Urothelium cell line (cell line): Measurements from ENCODE around the gene TAS2R13.

Source experiments
- DNase-seq: peaks from one replicate; pipeline ENCODE4 v3.0.0; 2011; ENCODE audit warnings: low spot score, mixed read lengths
- FAIRE-seq: peaks from 2 replicates; lab custom pipeline; 2011; peaks lifted over from hg19 to GRCh38; lab: Jason Lieb, UNC

The TAS2R13 gene

GRCh38 chr12:10909462-10909861, at the start of gene TAS2R13:
Gene TAS2R13 (minus strand): TSS chr12:10909562. CDS start chr12:10909298, 264 bp downstream.
- FAIRE-seq (no peak), DNase-seq (no peak)

- DNase-seq, result no peak
- FAIRE-seq, result no peak
Measured at GRCh38 chr12:10957741-10958140, 48.4 kb upstream of the TAS2R13 start.

GRCh38 chr12:10956085-10956484, 46.7 kb upstream of the TAS2R13 start:
- FAIRE-seq (no peak), DNase-seq (no peak)

- DNase-seq (no peak), FAIRE-seq (no peak)
Measured at GRCh38 chr12:10952645-10953044, 43.3 kb upstream of the TAS2R13 start.

- DNase-seq (no peak), FAIRE-seq (no peak)
Measured at GRCh38 chr12:10943167-10943566, 33.8 kb upstream of the TAS2R13 start.

GRCh38 chr12:10941916-10942607, 32.7 kb upstream of the TAS2R13 start:
- FAIRE-seq (peak; percentile 94), DNase-seq (peak; percentile 67)

- FAIRE-seq (no peak), DNase-seq (no peak)
Measured at GRCh38 chr12:10941369-10941768, 32.0 kb upstream of the TAS2R13 start.

- DNase-seq, result peak; percentile 70
- peak; percentile 58 for FAIRE-seq
Measured at GRCh38 chr12:10940389-10940788, 31.0 kb upstream of the TAS2R13 start.

- DNase-seq (no peak), FAIRE-seq (no peak)
Measured at GRCh38 chr12:10939163-10939562, 29.8 kb upstream of the TAS2R13 start, which contains the start of gene TAS2R14. Gene TAS2R14 (minus strand): TSS chr12:10939263. CDS start chr12:10939207, 56 bp downstream.

- DNase-seq, result no peak
Measured at GRCh38 chr12:10936506-10936905, 27.1 kb upstream of the TAS2R13 start.

GRCh38 chr12:10928746-10929286, 19.5 kb upstream of the TAS2R13 start, which contains the start of gene PRH2:
Gene PRH2 (plus strand): TSS chr12:10929236. CDS start chr12:10929274, 38 bp downstream.
- DNase-seq, result no peak
- peak; percentile 27 for FAIRE-seq

More at GRCh38 chr12:10936506-10936905, 27.1 kb upstream of the TAS2R13 start:
- no peak for FAIRE-seq

GRCh38 chr12:10926269-10926668, 16.9 kb upstream of the TAS2R13 start:
- no peak for FAIRE-seq
- DNase-seq, result no peak

- FAIRE-seq (no peak), DNase-seq (no peak)
Measured at GRCh38 chr12:10919809-10920208, 10.4 kb upstream of the TAS2R13 start.

- DNase-seq, result no peak
- no peak for FAIRE-seq
Measured at GRCh38 chr12:10910380-10910779, 1.0 kb upstream of the TAS2R13 start.

- FAIRE-seq, result no peak
- no peak for DNase-seq
Measured at GRCh38 chr12:10904686-10905085, 4.7 kb downstream of the TAS2R13 start.

- DNase-seq, result no peak
- FAIRE-seq, result no peak
Measured at GRCh38 chr12:10901427-10901826, 7.9 kb downstream of the TAS2R13 start.

- FAIRE-seq, result no peak
- no peak for DNase-seq
Measured at GRCh38 chr12:10900972-10901371, 8.4 kb downstream of the TAS2R13 start.

- no peak for DNase-seq
- peak; percentile 13 for FAIRE-seq
Measured at GRCh38 chr12:10900530-10900929, 8.8 kb downstream of the TAS2R13 start.

GRCh38 chr12:10896854-10897253, 12.5 kb downstream of the TAS2R13 start:
- no peak for FAIRE-seq
- DNase-seq, result no peak

GRCh38 chr12:10891937-10892336, 17.4 kb downstream of the TAS2R13 start:
- FAIRE-seq (no peak), DNase-seq (no peak)

- DNase-seq, result no peak
- no peak for FAIRE-seq
Measured at GRCh38 chr12:10889226-10889625, 20.1 kb downstream of the TAS2R13 start.

GRCh38 chr12:10884086-10884725, 25.2 kb downstream of the TAS2R13 start, which contains the start of gene PRH1:
Gene PRH1 (minus strand): TSS chr12:10884255. CDS start chr12:10884217, 38 bp downstream.
- DNase-seq (no peak), FAIRE-seq (no peak)
